Measurements from ENCODE around the gene SNRPA1.

DNA sequence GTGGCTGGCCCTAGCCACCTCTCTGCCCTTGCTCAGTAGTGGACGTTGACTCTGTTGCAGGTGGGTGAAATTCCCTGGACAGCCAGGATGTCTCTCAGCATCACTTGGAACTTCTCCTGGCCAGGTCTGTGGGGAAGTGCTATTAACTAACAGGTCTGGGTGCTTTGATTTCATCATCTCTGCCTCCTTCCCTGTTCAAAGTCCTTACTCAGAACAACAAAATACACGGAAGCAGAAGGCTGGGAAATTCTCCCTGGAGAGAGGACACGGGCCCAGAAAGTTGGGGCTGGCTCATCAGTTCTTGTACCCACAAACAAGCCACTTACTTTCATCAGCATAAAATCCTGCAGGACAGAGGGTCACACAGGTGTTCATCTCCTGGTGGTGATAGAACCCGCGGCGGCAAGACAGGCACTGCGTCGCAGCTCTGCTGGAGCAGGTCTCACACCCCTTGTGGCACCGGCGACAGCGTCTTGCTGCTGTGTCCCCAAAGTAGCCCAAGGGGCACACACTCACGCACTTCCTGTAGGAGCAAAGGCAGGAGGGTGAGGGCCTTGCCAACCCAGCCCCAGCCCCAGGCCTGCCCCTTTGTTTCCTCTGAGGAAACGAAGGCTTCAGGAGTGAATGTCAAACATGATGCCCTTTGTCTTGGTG is 29.6 kb upstream of the SNRPA1 start:
- TF ChIP-seq, protein P1, sequence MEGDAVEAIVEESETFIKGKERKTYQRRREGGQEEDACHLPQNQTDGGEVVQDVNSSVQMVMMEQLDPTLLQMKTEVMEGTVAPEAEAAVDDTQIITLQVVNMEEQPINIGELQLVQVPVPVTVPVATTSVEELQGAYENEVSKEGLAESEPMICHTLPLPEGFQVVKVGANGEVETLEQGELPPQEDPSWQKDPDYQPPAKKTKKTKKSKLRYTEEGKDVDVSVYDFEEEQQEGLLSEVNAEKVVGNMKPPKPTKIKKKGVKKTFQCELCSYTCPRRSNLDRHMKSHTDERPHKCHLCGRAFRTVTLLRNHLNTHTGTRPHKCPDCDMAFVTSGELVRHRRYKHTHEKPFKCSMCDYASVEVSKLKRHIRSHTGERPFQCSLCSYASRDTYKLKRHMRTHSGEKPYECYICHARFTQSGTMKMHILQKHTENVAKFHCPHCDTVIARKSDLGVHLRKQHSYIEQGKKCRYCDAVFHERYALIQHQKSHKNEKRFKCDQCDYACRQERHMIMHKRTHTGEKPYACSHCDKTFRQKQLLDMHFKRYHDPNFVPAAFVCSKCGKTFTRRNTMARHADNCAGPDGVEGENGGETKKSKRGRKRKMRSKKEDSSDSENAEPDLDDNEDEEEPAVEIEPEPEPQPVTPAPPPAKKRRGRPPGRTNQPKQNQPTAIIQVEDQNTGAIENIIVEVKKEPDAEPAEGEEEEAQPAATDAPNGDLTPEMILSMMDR (IDR thresholded peaks at IDR 0.05), result no peak
- no peak for TF ChIP-seq EZH2 (IDR thresholded peaks at IDR 0.05; ENCODE audit: borderline replicate concordance, insufficient read depth, low read depth, low read length, poor library complexity, severe bottlenecking)

All from B cell (primary cell).